ENCODE data around the gene PTPN14. TPM values are rescaled to one million over a fixed set of nuclear protein-coding genes. Genes with fewer than 3 reads are reported as not detected.

PTPN14 gene
- total and polyA plus RNA-seq, 2 of the 8 experiments (the other 6 are each of a cell fraction or from before 2014, with no cell fraction given) = 14.4 to 93.6 TPM

DNA sequence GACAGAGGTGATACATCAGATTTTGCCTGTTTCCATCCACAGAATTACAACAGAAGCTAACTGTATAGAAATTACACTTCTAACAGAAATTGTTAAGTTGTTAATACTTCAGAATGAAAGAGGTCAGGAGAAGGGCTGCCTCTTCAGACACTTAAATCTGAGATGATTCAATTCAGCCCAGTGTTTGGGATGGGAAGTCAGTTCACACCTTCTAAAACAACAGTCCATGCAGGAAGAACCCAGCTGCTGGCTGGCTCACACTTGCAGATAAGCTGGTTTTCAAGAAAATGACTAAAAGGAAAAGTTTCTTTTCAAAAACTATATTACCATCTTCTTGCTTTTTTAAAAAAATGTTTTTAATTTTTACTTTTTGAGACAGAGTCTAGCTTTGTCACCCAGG is 138.1 kb downstream of the PTPN14 start (continued):
- TF ChIP-seq, protein P1, sequence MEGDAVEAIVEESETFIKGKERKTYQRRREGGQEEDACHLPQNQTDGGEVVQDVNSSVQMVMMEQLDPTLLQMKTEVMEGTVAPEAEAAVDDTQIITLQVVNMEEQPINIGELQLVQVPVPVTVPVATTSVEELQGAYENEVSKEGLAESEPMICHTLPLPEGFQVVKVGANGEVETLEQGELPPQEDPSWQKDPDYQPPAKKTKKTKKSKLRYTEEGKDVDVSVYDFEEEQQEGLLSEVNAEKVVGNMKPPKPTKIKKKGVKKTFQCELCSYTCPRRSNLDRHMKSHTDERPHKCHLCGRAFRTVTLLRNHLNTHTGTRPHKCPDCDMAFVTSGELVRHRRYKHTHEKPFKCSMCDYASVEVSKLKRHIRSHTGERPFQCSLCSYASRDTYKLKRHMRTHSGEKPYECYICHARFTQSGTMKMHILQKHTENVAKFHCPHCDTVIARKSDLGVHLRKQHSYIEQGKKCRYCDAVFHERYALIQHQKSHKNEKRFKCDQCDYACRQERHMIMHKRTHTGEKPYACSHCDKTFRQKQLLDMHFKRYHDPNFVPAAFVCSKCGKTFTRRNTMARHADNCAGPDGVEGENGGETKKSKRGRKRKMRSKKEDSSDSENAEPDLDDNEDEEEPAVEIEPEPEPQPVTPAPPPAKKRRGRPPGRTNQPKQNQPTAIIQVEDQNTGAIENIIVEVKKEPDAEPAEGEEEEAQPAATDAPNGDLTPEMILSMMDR (IDR thresholded peaks at IDR 0.05; ENCODE audit: control extremely low read depth in 1 of 3, insufficient read depth in 1 of 3, low read depth in 1 of 3, low read length in 3 of 3) = no peak
- no peak for TF ChIP-seq CBX8 (IDR thresholded peaks at IDR 0.05; ENCODE audit: borderline replicate concordance, low read depth, low read length)
- TF ChIP-seq SIX5 (IDR thresholded peaks at IDR 0.05; ENCODE audit: low read depth, low read length) = no peak
- TF ChIP-seq TAF7 (optimal IDR thresholded peaks at IDR 0.05; ENCODE audit: borderline replicate concordance, low read depth, low read length) = no peak
- no peak for TF ChIP-seq KDM1A (IDR thresholded peaks at IDR 0.05; ENCODE audit: borderline replicate concordance, low read length)
- no peak for TF ChIP-seq TCF12 (IDR thresholded peaks at IDR 0.05; ENCODE audit: low read depth, low read length)
- no peak for TF ChIP-seq EP300 (IDR thresholded peaks at IDR 0.05; ENCODE audit: borderline replicate concordance in 1 of 2, low read depth in 2 of 2, low read length in 2 of 2)
